ENCODE data around the gene ZNF598. TPM values are rescaled to one million over a fixed set of nuclear protein-coding genes. Genes with fewer than 3 reads are reported as not detected.

ZNF598 gene
- total RNA-seq, 3 donors from 2014 or later = 118 to 127 (median 126) TPM

DNA sequence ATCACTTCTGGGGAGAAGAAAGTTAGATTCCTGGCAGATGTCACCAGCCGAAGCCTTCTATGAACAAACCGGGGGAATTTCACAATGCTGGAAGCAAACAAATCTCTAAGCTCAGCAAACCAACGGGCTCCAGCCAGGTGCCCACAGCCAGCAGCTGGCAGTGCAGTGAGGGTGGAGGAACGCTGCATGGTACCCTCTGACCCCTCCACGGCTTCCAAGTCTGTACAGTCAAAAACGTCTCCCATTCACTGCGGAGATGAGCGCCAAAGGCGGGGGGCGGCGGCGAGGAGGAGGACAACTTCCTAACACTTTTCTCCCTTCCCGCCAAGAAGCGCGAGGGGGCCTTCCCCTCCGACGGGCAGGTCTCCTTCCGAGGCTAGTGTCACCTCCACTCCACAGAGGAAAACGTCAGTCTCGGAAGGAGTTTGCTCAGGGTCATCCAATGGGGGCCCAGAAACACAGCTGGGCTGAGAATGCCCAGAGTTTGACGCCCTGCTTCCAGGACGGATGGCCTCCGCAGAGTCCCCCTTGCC lies 924 bp downstream of the ZNF598 start:
- Mint-ChIP-seq H3K27me3 (ENCODE audit: low read depth) (no peaks in the 10 kb centered on the region), H3K36me3 (ENCODE audit: insufficient read depth) (peaks cover 11% of the 10 kb centered on the region), H3K4me1 (ENCODE audit: low read depth) (peaks cover 36% of the 10 kb centered on the region), H3K9me3 (no peaks in the 10 kb centered on the region), H3K4me3 (peak overlapping the region; percentile 92)
- no peak for DNase-seq
- peak; percentile 6 to 8 for ATAC-seq

DNA sequence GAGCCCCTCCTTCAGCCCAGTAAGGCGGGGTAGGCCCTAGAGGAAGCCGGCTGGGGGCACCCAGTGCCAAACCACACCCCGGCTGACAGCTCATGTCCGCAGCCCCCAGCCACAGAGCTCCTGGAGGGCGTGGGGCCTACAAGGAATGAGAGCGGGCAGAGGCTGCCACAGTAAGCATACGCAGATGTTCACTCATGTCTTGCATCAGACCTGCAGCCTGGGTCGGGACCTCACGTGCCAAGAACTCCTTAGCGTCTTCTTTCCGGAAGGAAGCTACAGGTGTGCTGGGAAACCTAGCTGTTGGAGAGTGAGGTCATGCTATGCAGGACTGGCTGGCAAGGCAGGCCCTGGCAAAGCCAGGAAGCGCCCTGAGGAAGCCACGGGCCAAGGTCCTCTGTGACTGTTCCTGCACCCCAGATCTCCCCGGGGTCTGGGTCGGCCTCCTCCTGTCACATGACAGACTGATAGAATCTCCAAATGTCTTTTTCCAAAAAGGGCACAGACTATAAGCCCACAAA lies 1.6 kb downstream of the ZNF598 start:
- Mint-ChIP-seq H3K9me3 (no peaks in the 10 kb centered on the region), H3K4me1 (ENCODE audit: low read depth) (peaks cover 36% of the 10 kb centered on the region), H3K36me3 (ENCODE audit: insufficient read depth) (peaks cover 11% of the 10 kb centered on the region), H3K27me3 (ENCODE audit: low read depth) (no peaks in the 10 kb centered on the region), H3K4me3 (peak overlapping the region; percentile 92)
- ATAC-seq (no peak), DNase-seq (no peak)

- Mint-ChIP-seq H3K4me3 (peak overlapping the region; percentile 92), H3K9me3 (no peaks in the 10 kb centered on the region), H3K36me3 (ENCODE audit: insufficient read depth) (peaks cover 14% of the 10 kb centered on the region), H3K4me1 (ENCODE audit: low read depth) (peaks cover 36% of the 10 kb centered on the region), H3K27me3 (ENCODE audit: low read depth) (no peaks in the 10 kb centered on the region)
- DNase-seq (no peak), ATAC-seq (no peak)
Observed at GRCh38 chr16:2007081-2007836, 2.4 kb downstream of the ZNF598 start.

DNA sequence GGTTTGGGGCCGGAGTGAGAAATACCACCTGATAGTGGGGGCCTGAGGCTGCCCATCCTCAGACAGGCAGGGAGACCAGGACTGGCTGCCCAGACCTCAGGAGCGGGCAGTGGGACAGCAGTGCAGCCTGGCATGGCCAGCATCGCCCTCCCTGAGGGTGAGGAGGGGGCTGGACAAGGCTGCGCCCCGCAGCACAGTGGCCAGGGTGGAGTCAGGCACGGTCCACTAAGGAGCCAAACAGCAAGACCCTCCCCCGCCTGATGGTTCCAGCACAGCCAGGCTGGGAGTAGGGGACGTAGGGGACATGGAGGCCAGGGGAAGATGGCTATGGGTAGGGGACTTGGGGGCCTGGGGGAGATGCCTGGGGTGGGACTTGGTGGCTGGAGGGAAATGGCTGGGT lies 3.3 kb downstream of the ZNF598 start:
- H3K4me3 Mint-ChIP-seq = peak overlapping the region; percentile 25

DNA sequence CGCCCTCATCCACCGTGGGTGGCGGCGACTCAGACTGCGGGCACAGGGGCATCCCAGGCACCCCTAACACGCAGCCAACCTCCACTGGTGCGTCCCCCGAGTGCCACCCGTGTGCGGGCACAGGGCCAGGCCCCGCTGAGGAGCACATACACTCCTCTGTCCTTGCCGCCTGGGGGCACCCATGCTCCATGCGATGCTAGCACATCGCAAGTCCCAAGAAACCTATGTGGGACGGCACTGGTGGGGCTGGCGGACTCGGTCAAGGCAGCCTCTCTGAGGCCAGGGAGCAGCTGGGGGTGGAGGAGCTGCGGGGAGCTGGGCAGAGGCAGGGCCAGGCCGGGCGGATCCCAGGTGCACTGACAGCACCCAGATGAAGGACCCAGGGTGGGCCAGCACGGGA lies 4.0 kb downstream of the ZNF598 start:
- no peaks in the 10 kb centered on the region for H3K27me3 Mint-ChIP-seq (ENCODE audit: low read depth)
- H3K36me3 Mint-ChIP-seq (ENCODE audit: insufficient read depth) = peaks cover 18% of the 10 kb centered on the region
- H3K4me3 Mint-ChIP-seq = no peak overlapping the region
- ATAC-seq (no peak), DNase-seq (no peak)
- H3K9me3 Mint-ChIP-seq = no peaks in the 10 kb centered on the region
- H3K4me1 Mint-ChIP-seq (ENCODE audit: low read depth) = peaks cover 36% of the 10 kb centered on the region

More for the DNA sequence above, 3.3 kb downstream of the ZNF598 start:
- Mint-ChIP-seq H3K36me3 (ENCODE audit: insufficient read depth) (peaks cover 16% of the 10 kb centered on the region), H3K4me1 (ENCODE audit: low read depth) (peaks cover 36% of the 10 kb centered on the region), H3K27me3 (ENCODE audit: low read depth) (no peaks in the 10 kb centered on the region), H3K9me3 (no peaks in the 10 kb centered on the region)
- DNase-seq = no peak
- ATAC-seq = no peak

GRCh38 chr16:2004795-2005517 lies 4.7 kb downstream of the ZNF598 start:
- peaks cover 31% of the 10 kb centered on the region for H3K4me1 Mint-ChIP-seq (ENCODE audit: low read depth)
- peaks cover 17% of the 10 kb centered on the region for H3K36me3 Mint-ChIP-seq (ENCODE audit: insufficient read depth)

GRCh38 chr16:2003827-2004641 lies 5.6 kb downstream of the ZNF598 start:
- ATAC-seq = peak; percentile 92
- no peaks in the 10 kb centered on the region for H3K9me3 Mint-ChIP-seq
- H3K27me3 Mint-ChIP-seq (ENCODE audit: low read depth) = no peaks in the 10 kb centered on the region
- H3K36me3 Mint-ChIP-seq (ENCODE audit: insufficient read depth) = peaks cover 17% of the 10 kb centered on the region
- peak; percentile 83 for DNase-seq
- no peak overlapping the region for H3K4me3 Mint-ChIP-seq
- peaks cover 31% of the 10 kb centered on the region for H3K4me1 Mint-ChIP-seq (ENCODE audit: low read depth)

More at GRCh38 chr16:2004795-2005517, 4.7 kb downstream of the ZNF598 start:
- DNase-seq = no peak
- H3K27me3 Mint-ChIP-seq (ENCODE audit: low read depth) = no peaks in the 10 kb centered on the region
- ATAC-seq = no peak
- H3K4me3 Mint-ChIP-seq = no peak overlapping the region
- H3K9me3 Mint-ChIP-seq = no peaks in the 10 kb centered on the region

DNA sequence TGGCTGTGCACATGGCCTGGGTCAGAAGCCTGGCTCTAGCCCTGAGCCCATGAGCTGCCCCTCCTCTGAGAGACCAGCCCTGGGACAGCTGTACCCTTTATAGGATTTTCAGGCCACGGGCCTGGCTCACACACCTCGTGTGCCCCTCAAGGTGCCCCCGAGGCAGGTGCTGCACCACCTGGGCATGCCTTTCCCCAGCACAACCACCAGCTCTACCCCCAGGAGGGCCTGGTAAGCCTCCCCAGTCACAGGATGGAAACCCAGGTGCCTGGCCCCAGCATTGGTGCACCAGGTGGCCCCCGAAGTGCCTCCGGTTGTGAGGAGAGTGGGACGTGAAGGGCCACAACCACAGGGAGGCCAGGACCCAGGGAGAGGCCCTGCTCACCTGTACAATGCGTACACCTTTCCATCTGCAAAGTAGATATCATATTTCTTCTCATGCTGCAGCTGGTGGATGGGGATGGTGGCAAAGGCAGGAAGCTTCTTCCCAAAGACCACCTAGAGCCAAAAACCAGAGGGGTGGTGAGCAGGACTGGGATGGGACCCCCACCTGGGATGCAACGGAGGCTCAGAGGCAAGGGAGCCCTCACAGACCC lies 6.3 kb downstream of the ZNF598 start:
- Mint-ChIP-seq H3K9me3 (no peaks in the 10 kb centered on the region), H3K4me1 (ENCODE audit: low read depth) (peaks cover 25% of the 10 kb centered on the region), H3K4me3 (no peak overlapping the region), H3K27me3 (ENCODE audit: low read depth) (no peaks in the 10 kb centered on the region), H3K36me3 (ENCODE audit: insufficient read depth) (peaks cover 13% of the 10 kb centered on the region)
- DNase-seq (no peak), ATAC-seq (no peak)

DNA sequence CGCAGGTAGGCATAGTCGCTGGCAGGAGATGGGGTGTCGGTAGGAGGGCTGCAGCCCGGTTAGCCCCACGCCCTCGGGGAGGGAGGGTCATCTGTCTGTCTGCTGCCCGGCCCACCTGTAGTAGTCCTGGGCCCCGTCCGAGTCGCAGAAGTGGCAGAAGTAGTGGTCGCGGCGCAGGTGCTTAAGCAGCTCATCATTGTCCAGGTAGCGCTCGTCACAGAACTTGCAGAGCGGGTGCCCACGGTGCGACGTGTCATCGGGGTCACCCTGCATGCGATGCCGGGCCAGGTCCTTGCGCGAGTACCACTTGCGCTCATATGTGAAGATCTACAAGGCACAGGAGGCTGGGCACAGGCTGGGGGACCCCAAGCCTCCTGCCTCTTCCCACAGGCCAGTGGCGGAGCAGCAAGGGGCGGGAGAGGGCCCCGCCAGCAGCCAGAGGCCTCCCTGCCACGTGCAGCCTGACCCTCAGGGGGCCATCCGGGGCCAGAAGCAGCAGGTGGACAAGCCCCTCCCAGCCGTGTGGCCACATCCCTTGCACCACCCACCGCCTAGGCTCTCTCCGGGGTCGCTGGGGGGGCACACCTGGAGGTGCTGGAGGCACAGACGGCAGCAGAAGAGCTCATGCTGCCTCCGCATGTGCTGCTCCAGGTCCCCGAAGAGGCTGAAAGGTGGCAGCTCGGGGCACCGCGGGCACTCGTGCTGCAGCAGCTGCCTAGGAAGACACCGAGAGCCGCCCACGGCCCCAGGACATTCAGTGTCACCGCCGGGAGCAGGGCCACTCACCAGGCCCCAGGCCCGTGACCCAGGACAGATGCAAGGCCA lies 7.0 kb downstream of the ZNF598 start:
- peaks cover 18% of the 10 kb centered on the region for H3K4me1 Mint-ChIP-seq (ENCODE audit: low read depth)
- H3K9me3 Mint-ChIP-seq = no peaks in the 10 kb centered on the region
- H3K27me3 Mint-ChIP-seq (ENCODE audit: low read depth) = no peaks in the 10 kb centered on the region
- no peak for ATAC-seq
- no peak for DNase-seq
- H3K36me3 Mint-ChIP-seq (ENCODE audit: insufficient read depth) = peaks cover 11% of the 10 kb centered on the region
- no peak overlapping the region for H3K4me3 Mint-ChIP-seq

DNA sequence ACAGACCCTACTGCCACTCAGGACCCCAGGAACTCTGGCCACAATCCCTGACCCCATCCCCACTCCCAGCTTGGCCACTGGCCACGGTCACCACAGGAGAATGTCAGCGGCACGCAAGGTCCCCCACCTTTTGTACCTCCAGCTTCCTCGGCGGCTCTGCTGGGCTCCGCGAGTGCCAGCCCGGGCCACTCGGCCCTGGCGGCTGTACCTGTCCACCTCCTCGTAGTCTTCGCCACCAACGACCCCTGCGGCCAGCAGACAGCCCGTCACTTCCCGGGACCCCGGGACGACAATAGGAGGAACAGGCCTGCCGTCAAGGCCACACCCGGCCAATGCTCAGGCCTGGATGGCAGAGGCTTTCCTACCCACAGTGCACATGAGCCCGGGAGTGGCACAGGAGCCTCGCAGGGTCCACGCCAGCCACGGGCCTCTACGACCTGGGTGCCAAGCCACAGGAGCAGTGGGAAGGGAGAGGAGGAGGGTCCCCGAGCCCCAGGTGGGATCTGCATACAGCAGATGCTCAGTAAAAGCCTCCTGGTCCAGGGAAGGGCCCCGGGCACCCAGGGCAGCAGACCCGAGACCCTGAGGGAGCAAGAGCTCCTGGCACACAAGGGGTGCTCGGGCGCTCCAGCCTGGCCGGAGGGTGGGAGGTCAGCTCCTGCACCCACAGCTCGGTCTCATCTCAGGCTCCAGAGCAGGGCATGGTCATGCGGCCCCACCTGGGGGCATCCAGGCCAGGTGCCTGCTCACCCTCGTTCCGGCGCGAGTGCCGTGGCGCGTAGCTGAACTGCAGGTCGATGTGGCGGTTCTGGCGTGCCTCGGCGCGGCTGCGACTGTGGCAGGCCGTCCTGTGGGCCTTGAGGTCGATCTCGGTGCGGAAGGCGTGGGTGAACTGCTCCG lies 7.9 kb downstream of the ZNF598 start:
- Mint-ChIP-seq H3K4me3 (no peak overlapping the region), H3K9me3 (no peaks in the 10 kb centered on the region), H3K4me1 (ENCODE audit: low read depth) (peaks cover 9% of the 10 kb centered on the region), H3K27me3 (ENCODE audit: low read depth) (no peaks in the 10 kb centered on the region), H3K36me3 (ENCODE audit: insufficient read depth) (peaks cover 11% of the 10 kb centered on the region)
- no peak for DNase-seq
- ATAC-seq = no peak

- no peak overlapping the region for H3K4me3 Mint-ChIP-seq
- H3K9me3 Mint-ChIP-seq = no peaks in the 10 kb centered on the region
- no peak for ATAC-seq
- peaks cover 6% of the 10 kb centered on the region for H3K4me1 Mint-ChIP-seq (ENCODE audit: low read depth)
- peaks cover 10% of the 10 kb centered on the region for H3K36me3 Mint-ChIP-seq (ENCODE audit: insufficient read depth)
- H3K27me3 Mint-ChIP-seq (ENCODE audit: low read depth) = no peaks in the 10 kb centered on the region
- DNase-seq = no peak
Observed at GRCh38 chr16:2001035-2001434, 8.6 kb downstream of the ZNF598 start.

DNA sequence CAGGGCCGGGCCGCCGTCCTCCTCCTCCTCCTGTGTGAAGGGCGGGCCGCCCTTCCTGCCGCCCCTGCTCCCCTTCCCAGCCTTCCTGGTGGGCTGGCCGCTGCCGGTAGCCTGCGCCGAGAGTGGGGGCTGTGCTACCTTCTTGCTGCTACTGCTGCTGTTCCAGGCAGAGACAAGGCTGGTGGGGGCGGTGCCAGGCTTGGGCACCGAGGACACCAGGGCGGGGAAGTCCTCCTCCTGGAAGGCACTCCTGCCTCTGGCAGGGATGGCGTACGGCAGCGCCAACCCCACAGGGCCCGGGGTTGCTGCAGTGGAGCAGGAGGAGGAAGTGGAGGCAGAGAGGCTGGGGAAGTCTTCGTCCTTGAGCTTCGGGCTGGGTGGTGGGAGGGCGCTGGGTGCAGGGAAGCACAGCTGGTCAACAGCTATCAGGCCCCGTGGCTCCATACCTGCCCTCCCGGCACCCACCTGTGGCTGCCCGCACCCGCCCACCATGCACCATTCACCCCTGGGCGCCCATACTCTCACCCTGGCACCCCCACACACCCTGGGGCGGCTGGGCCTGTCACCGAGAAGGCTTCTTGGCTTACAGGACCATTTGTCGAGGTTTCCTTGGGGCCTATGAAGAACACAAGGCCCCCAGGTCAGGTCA lies 9.6 kb downstream of the ZNF598 start:
- Mint-ChIP-seq H3K9me3 (no peaks in the 10 kb centered on the region), H3K27me3 (ENCODE audit: low read depth) (no peaks in the 10 kb centered on the region), H3K4me3 (no peak overlapping the region), H3K36me3 (ENCODE audit: insufficient read depth) (peaks cover 9% of the 10 kb centered on the region), H3K4me1 (ENCODE audit: low read depth) (peaks cover 4% of the 10 kb centered on the region)
- ATAC-seq = no peak
- no peak for DNase-seq
